ENCODE measurements around the gene ABCB8. TPM values are rescaled to one million over a fixed set of nuclear protein-coding genes. Genes with fewer than 3 reads are reported as not detected.

ABCB8 gene
- total and polyA plus RNA-seq, 2 donors (not counting 3 experiments of a cell fraction or from before 2014, with no cell fraction given) = 38.0 to 46.3 TPM

DNA sequence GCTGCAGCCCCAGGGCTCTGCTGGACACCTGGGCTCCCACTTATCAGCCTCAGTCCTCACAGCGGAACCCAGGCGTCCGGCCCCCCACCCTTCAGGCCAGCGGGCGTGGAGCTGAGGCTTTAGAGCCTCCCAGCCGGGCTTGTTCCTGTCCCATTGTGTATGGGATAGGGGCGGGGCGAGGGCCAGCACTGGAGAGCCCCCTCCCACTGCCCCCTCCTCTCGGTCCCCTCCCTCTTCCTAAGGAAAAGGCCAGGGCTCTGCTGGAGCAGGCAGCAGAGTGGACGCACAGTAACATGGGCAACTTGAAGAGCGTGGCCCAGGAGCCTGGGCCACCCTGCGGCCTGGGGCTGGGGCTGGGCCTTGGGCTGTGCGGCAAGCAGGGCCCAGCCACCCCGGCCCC lies 34.7 kb upstream of the ABCB8 start:
- Histone ChIP-seq H3K27me3 (ENCODE audit: control insufficient read depth in 2 of 2, insufficient read depth in 2 of 2, low read length in 2 of 2) (no peaks in the 10 kb centered on the region), H4K20me1 (replicated peaks; ENCODE audit: control insufficient read depth, extremely low read depth, insufficient read depth, low read length) (no peaks in the 10 kb centered on the region), H3K27ac (ENCODE audit: insufficient read depth, low read depth, low read length) (peak overlapping the region; percentile 59), H3K79me2 (ENCODE audit: control insufficient read depth, insufficient read depth, low read length) (peaks cover 7% of the 10 kb centered on the region), H3K4me3 (replicated peaks in 1 of 3; ENCODE audit: insufficient read depth in 1 of 3, low read depth in 1 of 3, low read length in 3 of 3) (peak overlapping the region in 2 of 3 experiments; percentile 60 to 67), H3K36me3 (ENCODE audit: control insufficient read depth in 2 of 2, extremely low read depth in 1 of 2, insufficient read depth in 2 of 2, low read length in 2 of 2) (peaks cover 0 to 12% of the 10 kb centered on the region in 2 experiments), H3K9me1 (replicated peaks; ENCODE audit: control insufficient read depth, extremely low read depth, insufficient read depth, low read length) (no peaks in the 10 kb centered on the region), H2AFZ (ENCODE audit: low read depth, low read length) (no peak overlapping the region), H3K9me3 (replicated peaks; ENCODE audit: control insufficient read depth, insufficient read depth, low read length) (peaks cover 2% of the 10 kb centered on the region), H3K4me2 (ENCODE audit: insufficient read depth, low read length) (peak overlapping the region; percentile 67), H3K9ac (replicated peaks; ENCODE audit: extremely low read depth, insufficient read depth, low read length) (no peak overlapping the region), H3K4me1 (ENCODE audit: control insufficient read depth, extremely low read depth, insufficient read depth, low read length) (peaks cover 37% of the 10 kb centered on the region)
- DNase-seq (ENCODE audit: low read depth, low spot score) = peak; percentile 88
- dilution Hi-C loops (cut with MboI; ENCODE audit: extremely low pct_ligation_motif_present, low sequenced_read_pairs) = no loop called here
- BruUV-seq (replicated peaks) = no TSS peak
- ChIA-PET CTCF (interaction anchor here (0.8 to 4.0 kb wide), 7 partner anchors 9 to 122 kb away, joined by 3 to 68 read pairs (median 6); partner anchors contain the start of gene ABCB8), POLR2A (interaction anchor here (0.7 kb wide), 1 partner anchor 400 kb away, joined by 3 read pairs; no protein-coding TSS in a partner anchor)
- intact Hi-C loops (cut with micrococcal nuclease) = loop anchor here (2.0 to 5.0 kb wide), 2 partner anchors 543 to 626 kb away; partner anchors contain the start of genes GIMAP8 and REPIN1
- TF ChIP-seq EZH2 (IDR thresholded peaks at IDR 0.05; ENCODE audit: borderline replicate concordance, low read depth, low read length, severe bottlenecking) (no peak), POLR2A (IDR thresholded peaks at IDR 0.05; ENCODE audit: low read depth, low read length) (peak; percentile 82), POLR2AphosphoS5 (IDR thresholded peaks at IDR 0.05; ENCODE audit: insufficient read depth, low read depth, low read length) (peak; percentile 49)
- FAIRE-seq = peak; percentile 70

DNA sequence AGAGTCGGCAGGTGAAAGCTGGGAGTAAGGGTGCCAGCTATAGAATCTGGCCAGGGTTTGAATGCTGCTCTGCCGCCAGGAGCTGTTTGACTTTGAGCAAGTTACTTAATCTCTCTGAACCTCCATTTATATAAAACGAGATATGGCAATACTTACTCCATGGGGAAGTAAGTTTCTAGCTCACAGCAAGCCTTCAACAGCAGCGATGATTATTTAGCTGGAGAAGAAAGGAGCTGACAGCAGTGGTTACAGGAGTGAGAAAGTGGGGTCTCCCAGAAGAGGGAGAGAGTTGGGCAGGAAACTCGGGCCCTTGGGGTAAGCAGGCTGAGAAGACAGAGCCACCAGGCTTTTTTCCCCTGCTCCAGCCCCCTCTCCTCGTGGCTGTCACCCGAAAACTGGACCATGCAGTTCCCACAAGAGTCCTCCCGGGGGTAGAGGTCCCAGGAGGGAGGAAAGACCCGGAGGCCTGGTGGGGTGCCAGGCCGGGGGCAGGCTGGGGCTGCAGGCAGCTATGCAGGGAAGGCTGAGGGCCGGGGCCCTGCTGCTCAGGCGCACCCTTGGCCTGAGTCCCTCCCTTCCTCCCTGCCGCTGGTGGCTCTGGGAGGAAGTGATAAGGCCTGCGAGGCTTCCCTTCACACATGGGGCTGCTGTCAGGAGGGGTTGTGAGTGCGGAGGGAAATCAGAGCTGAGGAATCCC lies 34.0 kb upstream of the ABCB8 start:
- no peaks in the 10 kb centered on the region for H3K9me1 ChIP-seq (replicated peaks; ENCODE audit: control insufficient read depth, extremely low read depth, insufficient read depth, low read length)
- dilution Hi-C loops (cut with MboI; ENCODE audit: extremely low pct_ligation_motif_present, low sequenced_read_pairs) = no loop called here
- H3K9me3 ChIP-seq (replicated peaks; ENCODE audit: control insufficient read depth, insufficient read depth, low read length) = peaks cover 2% of the 10 kb centered on the region
- H3K36me3 ChIP-seq (ENCODE audit: control insufficient read depth in 2 of 2, extremely low read depth in 1 of 2, insufficient read depth in 2 of 2, low read length in 2 of 2) = peaks cover 0 to 16% of the 10 kb centered on the region in 2 experiments
- no peak overlapping the region for H2AFZ ChIP-seq (ENCODE audit: low read depth, low read length)
- ChIA-PET CTCF (interaction anchor here (0.7 to 4.0 kb wide), 10 partner anchors 9 to 96 kb away, joined by 3 to 68 read pairs (median 4); partner anchors contain the start of gene ABCB8), POLR2A (interaction anchor here (1.6 kb wide), 1 partner anchor 14 kb away, joined by 8 read pairs; no protein-coding TSS in a partner anchor)
- peak overlapping the region; percentile 67 for H3K4me2 ChIP-seq (ENCODE audit: insufficient read depth, low read length)
- peak overlapping the region; percentile 10 for H3K27ac ChIP-seq (ENCODE audit: insufficient read depth, low read depth, low read length)
- peaks cover 7% of the 10 kb centered on the region for H3K79me2 ChIP-seq (ENCODE audit: control insufficient read depth, insufficient read depth, low read length)
- no peak overlapping the region for H3K9ac ChIP-seq (replicated peaks; ENCODE audit: extremely low read depth, insufficient read depth, low read length)
- FAIRE-seq (peak; percentile 94), DNase-seq (ENCODE audit: low read depth, low spot score) (peak; percentile 90)
- TF ChIP-seq JUN (IDR thresholded peaks at IDR 0.05; ENCODE audit: borderline replicate concordance, insufficient read depth, insufficient read length, low read depth) = no peak
- TF ChIP-seq GATA2 (IDR thresholded peaks at IDR 0.05; ENCODE audit: insufficient read depth, insufficient read length, low read depth, low read length) = peak; percentile 70
- TF ChIP-seq EZH2 (IDR thresholded peaks at IDR 0.05; ENCODE audit: borderline replicate concordance, low read depth, low read length, severe bottlenecking) = no peak
- TF ChIP-seq, protein P1, sequence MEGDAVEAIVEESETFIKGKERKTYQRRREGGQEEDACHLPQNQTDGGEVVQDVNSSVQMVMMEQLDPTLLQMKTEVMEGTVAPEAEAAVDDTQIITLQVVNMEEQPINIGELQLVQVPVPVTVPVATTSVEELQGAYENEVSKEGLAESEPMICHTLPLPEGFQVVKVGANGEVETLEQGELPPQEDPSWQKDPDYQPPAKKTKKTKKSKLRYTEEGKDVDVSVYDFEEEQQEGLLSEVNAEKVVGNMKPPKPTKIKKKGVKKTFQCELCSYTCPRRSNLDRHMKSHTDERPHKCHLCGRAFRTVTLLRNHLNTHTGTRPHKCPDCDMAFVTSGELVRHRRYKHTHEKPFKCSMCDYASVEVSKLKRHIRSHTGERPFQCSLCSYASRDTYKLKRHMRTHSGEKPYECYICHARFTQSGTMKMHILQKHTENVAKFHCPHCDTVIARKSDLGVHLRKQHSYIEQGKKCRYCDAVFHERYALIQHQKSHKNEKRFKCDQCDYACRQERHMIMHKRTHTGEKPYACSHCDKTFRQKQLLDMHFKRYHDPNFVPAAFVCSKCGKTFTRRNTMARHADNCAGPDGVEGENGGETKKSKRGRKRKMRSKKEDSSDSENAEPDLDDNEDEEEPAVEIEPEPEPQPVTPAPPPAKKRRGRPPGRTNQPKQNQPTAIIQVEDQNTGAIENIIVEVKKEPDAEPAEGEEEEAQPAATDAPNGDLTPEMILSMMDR (IDR thresholded peaks at IDR 0.05; ENCODE audit: extremely low read depth in 1 of 2, insufficient read depth in 1 of 2, low read depth in 1 of 2, low read length in 2 of 2) = no peak
- TF ChIP-seq POLR2A (IDR thresholded peaks at IDR 0.05; ENCODE audit: low read depth, low read length) = peak; percentile 67
- TF ChIP-seq, protein P2, sequence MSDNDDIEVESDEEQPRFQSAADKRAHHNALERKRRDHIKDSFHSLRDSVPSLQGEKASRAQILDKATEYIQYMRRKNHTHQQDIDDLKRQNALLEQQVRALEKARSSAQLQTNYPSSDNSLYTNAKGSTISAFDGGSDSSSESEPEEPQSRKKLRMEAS (IDR thresholded peaks at IDR 0.05; ENCODE audit: insufficient read depth, insufficient read length) = peak; percentile 68
- no peak for TF ChIP-seq FOS (IDR thresholded peaks at IDR 0.05; ENCODE audit: borderline replicate concordance, insufficient read depth, low read length)
- peak; percentile 51 for TF ChIP-seq MYC (IDR thresholded peaks at IDR 0.05; ENCODE audit: low read depth, low read length)
- TF ChIP-seq POLR2AphosphoS5 (IDR thresholded peaks at IDR 0.05; ENCODE audit: insufficient read depth, low read depth, low read length) = peak; percentile 73
- H4K20me1 ChIP-seq (replicated peaks; ENCODE audit: control insufficient read depth, extremely low read depth, insufficient read depth, low read length) = no peaks in the 10 kb centered on the region
- peak overlapping the region; percentile 43 to 67 (median 60) for H3K4me3 ChIP-seq (replicated peaks in 1 of 3; ENCODE audit: insufficient read depth in 1 of 3, low read depth in 1 of 3, low read length in 3 of 3)
- BruUV-seq (replicated peaks) = no TSS peak
- peaks cover 31% of the 10 kb centered on the region for H3K4me1 ChIP-seq (ENCODE audit: control insufficient read depth, extremely low read depth, insufficient read depth, low read length)
- no peaks in the 10 kb centered on the region for H3K27me3 ChIP-seq (ENCODE audit: control insufficient read depth in 2 of 2, insufficient read depth in 2 of 2, low read length in 2 of 2)
- intact Hi-C loops (cut with micrococcal nuclease) = loop anchor here (1.0 to 5.0 kb wide), 3 partner anchors 9 to 627 kb away; partner anchors contain the start of gene REPIN1

All from endothelial cell of umbilical vein (primary cell).